Activated naive CD8-positive, alpha-beta T cell treated with anti-CD3 and anti-CD28 coated beads, Interleukin-2, amount 10 ng/mL, durations not matched to agents 7 days and 5 days (primary cell): ENCODE data around the gene ACVR1B. TPM values are rescaled to one million over a fixed set of nuclear protein-coding genes. Genes with fewer than 3 reads are reported as not detected.
A peak's percentile ranks its signal among the peaks of the same experiment; 100 is the strongest.

Experiments used
- ATAC-seq: fragments of 150-1000 bp; cut with Tn5 transposase; one replicate; pipeline ENCODE4 v1.10.0; 2021; ENCODE audit warnings: low read depth, moderate library complexity
- POLR2A ChIA-PET: fragments of 350-600 bp; sonication (Branson Sonifier 250); formaldehyde crosslinking; loops from one replicate; lab custom pipeline; 2021; ENCODE audit warnings: antibody characterized with exemption; lab: Charles Lee
- DNase-seq: peaks from one replicate; pipeline ENCODE4 v3.0.0; 2021
- H3K27ac Mint-ChIP-seq: one replicate; pipeline ENCODE4 v1.8.0; 2022; ENCODE audit warnings: mild to moderate bottlenecking, mixed read lengths
- H3K27me3 Mint-ChIP-seq: one replicate; pipeline ENCODE4 v1.8.0; 2022; ENCODE audit warnings: mild to moderate bottlenecking, moderate library complexity, mixed read lengths
- H3K36me3 Mint-ChIP-seq: one replicate; pipeline ENCODE4 v1.8.0; 2021; ENCODE audit warnings: mild to moderate bottlenecking, mixed read lengths
- H3K4me1 Mint-ChIP-seq: one replicate; pipeline ENCODE4 v1.8.0; 2021; ENCODE audit warnings: mixed read lengths
- H3K4me3 Mint-ChIP-seq: one replicate; pipeline ENCODE4 v1.8.0; 2022; ENCODE audit warnings: mild to moderate bottlenecking, moderate library complexity, mixed read lengths
- H3K9me3 Mint-ChIP-seq: one replicate; pipeline ENCODE4 v1.8.0; 2021; ENCODE audit warnings: mixed read lengths
- total RNA-seq, 2 experiments: library from RNA; stranded (reverse); gene quantifications; one replicate each; pipeline ENCODE4 v1.2.3, GENCODE V29; 2021

ACVR1B gene
- total RNA-seq, 2 experiments from 2014 or later: 9.3 to 10.2 TPM

DNA sequence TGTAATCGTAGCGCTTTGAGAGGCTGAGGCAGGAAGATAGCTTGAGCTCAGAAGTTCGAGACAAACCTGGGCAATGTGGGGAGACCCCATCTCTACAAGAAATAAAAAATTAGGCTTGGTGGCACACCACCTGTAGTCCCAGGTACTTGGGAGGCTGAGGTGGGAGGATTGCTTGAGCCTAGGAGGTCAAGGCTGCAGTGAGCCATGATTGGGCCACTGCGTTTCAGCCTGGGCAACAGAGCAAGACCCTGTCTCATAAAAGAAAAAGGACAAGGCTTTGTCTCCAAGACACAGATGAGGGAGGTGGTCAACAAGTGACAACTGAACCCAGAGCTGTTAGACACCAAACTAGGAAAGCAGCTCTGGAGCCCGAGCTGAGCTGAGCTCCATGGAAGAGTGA, 40.7 kb downstream of the ACVR1B start:
- Mint-ChIP-seq H3K4me1 (peaks cover 7% of the 10 kb centered on the region), H3K4me3 (no peak overlapping the region), H3K9me3 (no peaks in the 10 kb centered on the region), H3K36me3 (peaks cover 2% of the 10 kb centered on the region), H3K27me3 (no peaks in the 10 kb centered on the region), H3K27ac (no peak overlapping the region)
- ATAC-seq: no peak
- no peak for DNase-seq
- POLR2A ChIA-PET: interaction anchor here (0.6 to 7.4 kb wide), 3 partner anchors 15 to 1727 kb away, joined by 4 to 64 read pairs (median 7); partner anchors contain the start of gene TAMALIN

DNA sequence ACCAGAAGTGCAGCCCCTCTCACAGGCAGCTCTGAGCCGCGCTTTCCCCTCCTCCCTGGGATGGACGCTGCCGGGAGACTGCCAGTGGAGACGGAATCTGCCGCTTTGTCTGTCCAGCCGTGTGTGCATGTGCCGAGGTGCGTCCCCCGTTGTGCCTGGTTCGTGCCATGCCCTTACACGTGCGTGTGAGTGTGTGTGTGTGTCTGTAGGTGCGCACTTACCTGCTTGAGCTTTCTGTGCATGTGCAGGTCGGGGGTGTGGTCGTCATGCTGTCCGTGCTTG, 43.0 kb downstream of the ACVR1B start:
- peaks cover 2% of the 10 kb centered on the region for H3K36me3 Mint-ChIP-seq
- H3K9me3 Mint-ChIP-seq: no peaks in the 10 kb centered on the region
- no peak for DNase-seq
- POLR2A ChIA-PET: interaction anchor here (7.4 kb wide), 1 partner anchor 28 kb away, joined by 64 read pairs; no protein-coding TSS in a partner anchor
- peaks cover 10% of the 10 kb centered on the region for H3K4me1 Mint-ChIP-seq
- no peaks in the 10 kb centered on the region for H3K27me3 Mint-ChIP-seq
- no peak overlapping the region for H3K27ac Mint-ChIP-seq
- no peak for ATAC-seq
- no peak overlapping the region for H3K4me3 Mint-ChIP-seq

DNA sequence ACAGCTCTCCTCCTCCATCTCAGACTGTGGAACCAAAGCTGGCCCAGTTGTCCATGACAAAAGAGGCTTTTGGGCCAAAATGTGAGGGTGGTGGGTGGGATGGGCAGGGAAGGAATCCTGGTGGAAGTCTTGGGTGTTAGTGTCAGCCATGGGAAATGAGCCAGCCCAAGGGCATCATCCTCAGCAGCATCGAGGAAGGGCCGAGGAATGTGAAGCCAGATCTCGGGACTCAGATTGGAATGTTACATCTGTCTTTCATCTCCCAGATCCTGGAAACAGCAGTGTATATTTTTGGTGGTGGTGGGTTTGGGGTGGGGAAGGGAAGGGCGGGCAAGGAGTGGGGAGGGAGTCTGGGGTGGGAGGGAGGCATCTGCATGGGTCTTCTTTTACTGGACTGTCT, 43.5 kb downstream of the ACVR1B start:
- Mint-ChIP-seq H3K9me3 (no peaks in the 10 kb centered on the region), H3K27ac (no peak overlapping the region), H3K36me3 (peaks cover 2% of the 10 kb centered on the region), H3K4me1 (peaks cover 10% of the 10 kb centered on the region), H3K4me3 (no peak overlapping the region), H3K27me3 (no peaks in the 10 kb centered on the region)
- POLR2A ChIA-PET: interaction anchor here (7.4 kb wide), 1 partner anchor 27 kb away, joined by 64 read pairs; no protein-coding TSS in a partner anchor
- DNase-seq: no peak
- ATAC-seq: no peak

DNA sequence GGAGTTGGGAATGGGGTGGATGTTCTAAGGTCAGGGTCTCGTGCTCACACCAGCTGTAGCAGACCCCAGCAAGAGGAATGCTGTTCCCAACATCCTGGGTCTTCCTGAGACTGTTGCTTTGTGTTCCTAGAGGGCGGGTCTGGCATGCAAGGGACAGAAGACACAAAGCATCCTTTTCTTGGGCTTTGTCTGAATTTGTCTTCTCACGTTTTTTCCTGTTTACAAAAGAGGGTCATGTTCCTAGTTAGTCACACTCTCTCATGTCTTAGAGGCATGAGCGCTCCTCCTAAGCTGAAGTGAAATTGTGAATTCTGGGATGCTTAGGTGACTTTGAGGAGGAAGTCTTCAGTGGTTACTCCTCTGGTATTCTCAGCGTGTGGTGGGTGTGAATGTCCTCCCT, 45.6 kb downstream of the ACVR1B start:
- no peak overlapping the region for H3K27ac Mint-ChIP-seq
- ATAC-seq (no peak), DNase-seq (no peak)
- H3K27me3 Mint-ChIP-seq: no peaks in the 10 kb centered on the region
- H3K9me3 Mint-ChIP-seq: no peaks in the 10 kb centered on the region
- H3K4me1 Mint-ChIP-seq: peaks cover 10% of the 10 kb centered on the region
- no peak overlapping the region for H3K4me3 Mint-ChIP-seq
- peaks cover 5% of the 10 kb centered on the region for H3K36me3 Mint-ChIP-seq
- POLR2A ChIA-PET: interaction anchor here (0.6 kb wide), 1 partner anchor 9 kb away, joined by 3 read pairs; the partner anchor contains the start of gene TAMALIN

DNA sequence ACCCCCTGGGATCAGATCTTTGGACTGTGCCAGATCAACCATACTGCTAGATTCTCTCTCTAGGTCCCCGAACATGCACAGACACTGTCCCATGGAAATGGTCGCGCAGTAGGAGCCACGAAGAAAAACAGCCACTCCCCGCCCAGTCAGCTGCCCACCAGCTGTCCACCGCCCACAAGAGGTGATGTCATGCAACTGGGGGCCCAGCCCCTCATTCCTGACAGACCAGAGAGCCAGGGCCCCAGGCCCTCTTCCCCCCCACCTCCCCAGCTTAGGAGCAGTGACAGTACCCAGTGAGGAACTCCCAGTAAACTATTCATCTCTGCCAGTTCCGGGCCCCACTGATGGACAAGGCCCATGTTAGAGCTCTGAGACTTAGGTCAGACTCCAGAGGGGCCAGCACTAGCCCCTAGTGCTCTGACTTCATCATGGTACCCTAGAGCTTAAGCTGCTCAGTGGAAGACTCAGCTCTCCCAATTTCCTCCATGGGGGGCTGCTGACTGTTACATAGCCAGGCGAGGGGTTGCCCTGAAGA, 51.6 kb downstream of the ACVR1B start:
- H3K27ac Mint-ChIP-seq: no peak overlapping the region
- H3K4me1 Mint-ChIP-seq: peaks cover 19% of the 10 kb centered on the region
- no peak overlapping the region for H3K4me3 Mint-ChIP-seq
- H3K27me3 Mint-ChIP-seq: peaks cover 8% of the 10 kb centered on the region
- ATAC-seq: no peak
- POLR2A ChIA-PET: interaction anchor here (1.5 to 8.5 kb wide), 2 partner anchors 15 to 18 kb away, joined by 3 to 155 read pairs; no protein-coding TSS in a partner anchor
- no peak for DNase-seq
- peaks cover 3% of the 10 kb centered on the region for H3K36me3 Mint-ChIP-seq
- H3K9me3 Mint-ChIP-seq: no peaks in the 10 kb centered on the region

DNA sequence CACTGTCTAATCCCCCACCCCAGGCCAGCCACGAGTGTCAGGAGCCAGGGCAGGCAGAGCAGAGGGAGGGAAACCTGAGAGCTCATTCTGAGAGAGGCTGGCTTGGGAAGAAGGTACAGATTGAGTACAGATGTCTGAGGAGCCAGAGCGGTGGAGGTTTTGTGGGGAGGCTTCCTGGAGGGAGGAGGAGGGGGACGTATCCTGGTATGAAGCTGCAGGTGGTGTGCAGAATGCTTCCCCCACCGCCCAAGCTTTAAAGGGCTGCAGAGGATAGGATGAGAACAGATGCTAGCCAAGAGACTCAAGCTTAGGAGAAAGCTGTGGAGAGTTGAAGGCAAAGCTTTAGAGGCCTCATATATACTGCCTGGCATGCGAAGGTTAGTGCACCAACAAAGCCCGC, 52.1 kb downstream of the ACVR1B start:
- POLR2A ChIA-PET: interaction anchor here (0.5 to 8.5 kb wide), 3 partner anchors 15 to 105 kb away, joined by 3 to 155 read pairs (median 4); no protein-coding TSS in a partner anchor

DNA sequence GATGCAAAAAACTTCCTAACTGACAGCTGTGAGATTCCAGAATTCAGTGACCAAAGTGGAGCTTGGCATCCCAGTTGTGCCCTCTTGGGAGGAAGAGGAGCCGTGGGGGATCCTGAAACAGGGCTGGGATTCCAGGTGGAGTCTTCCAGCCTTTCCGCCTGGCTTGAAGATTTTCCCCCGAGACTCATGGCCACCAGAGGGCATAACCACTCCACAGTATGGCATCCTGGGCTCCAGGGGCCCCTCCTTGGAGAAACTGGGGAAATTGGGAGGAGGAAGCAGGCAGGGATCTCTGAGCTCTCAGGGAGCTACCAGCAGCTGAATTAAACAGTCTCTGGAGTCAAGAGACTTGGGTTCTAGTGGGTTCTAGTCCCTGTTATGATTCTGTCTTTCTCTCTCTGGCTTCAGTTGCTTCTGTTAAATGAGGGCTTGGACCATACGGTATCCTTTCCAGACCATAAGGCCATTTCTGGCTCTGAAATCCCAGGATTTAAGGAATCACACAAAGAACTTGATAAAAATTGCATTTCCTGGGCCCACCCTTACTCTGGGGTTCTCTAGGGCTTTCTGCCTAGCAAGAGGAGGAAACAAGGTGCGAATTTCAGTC, 52.6 kb downstream of the ACVR1B start:
- Mint-ChIP-seq H3K4me3 (no peak overlapping the region), H3K9me3 (no peaks in the 10 kb centered on the region), H3K27ac (no peak overlapping the region), H3K27me3 (peaks cover 8% of the 10 kb centered on the region), H3K36me3 (peaks cover 5% of the 10 kb centered on the region), H3K4me1 (peaks cover 24% of the 10 kb centered on the region)
- ATAC-seq (no peak), DNase-seq (no peak)
- POLR2A ChIA-PET: interaction anchor here (0.5 to 8.5 kb wide), 3 partner anchors 16 to 105 kb away, joined by 3 to 155 read pairs (median 4); no protein-coding TSS in a partner anchor

More for the DNA sequence above, 52.1 kb downstream of the ACVR1B start:
- DNase-seq (no peak), ATAC-seq (no peak)
- Mint-ChIP-seq H3K36me3 (peaks cover 5% of the 10 kb centered on the region), H3K27me3 (peaks cover 8% of the 10 kb centered on the region), H3K4me1 (peaks cover 22% of the 10 kb centered on the region), H3K4me3 (no peak overlapping the region), H3K27ac (no peak overlapping the region), H3K9me3 (no peaks in the 10 kb centered on the region)

DNA sequence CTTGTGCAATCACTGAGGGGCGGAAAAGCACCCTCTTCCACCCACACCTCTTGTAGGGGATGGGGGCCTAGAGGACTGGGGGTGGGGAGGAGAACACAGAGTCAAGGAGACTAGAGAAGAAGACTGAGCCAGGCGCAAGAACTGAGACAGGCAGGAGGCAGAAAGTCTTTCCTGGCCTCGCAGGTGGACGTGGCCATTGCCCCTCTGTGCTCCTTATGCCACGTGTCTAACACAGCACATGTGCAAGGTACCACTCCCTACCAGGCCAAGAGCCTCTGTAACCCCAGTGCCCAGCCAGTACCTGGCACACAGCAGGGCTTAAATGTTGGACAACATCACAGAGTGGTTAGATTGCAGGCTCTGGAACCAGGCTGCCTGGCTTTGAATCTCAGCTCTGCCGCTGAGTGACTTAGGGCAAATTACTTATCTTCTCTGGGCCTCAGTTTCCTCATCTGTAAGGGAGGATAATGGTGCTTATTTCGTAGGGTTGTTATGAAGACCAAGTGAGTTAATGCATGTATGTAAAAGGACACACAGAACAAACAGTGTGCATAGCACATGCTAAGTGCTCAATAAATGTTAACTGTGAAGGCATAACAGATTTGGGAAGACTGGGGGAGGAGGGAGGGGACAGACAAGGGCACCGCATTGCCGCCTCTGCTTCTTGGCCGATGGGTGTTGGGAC, 53.9 kb downstream of the ACVR1B start:
- DNase-seq (no peak), ATAC-seq (no peak)
- H3K27me3 Mint-ChIP-seq: peaks cover 8% of the 10 kb centered on the region
- no peak overlapping the region for H3K4me3 Mint-ChIP-seq
- peaks cover 21% of the 10 kb centered on the region for H3K4me1 Mint-ChIP-seq
- H3K27ac Mint-ChIP-seq: no peak overlapping the region
- POLR2A ChIA-PET: interaction anchor here (1.2 to 8.5 kb wide), 2 partner anchors 16 to 184 kb away, joined by 3 to 155 read pairs; no protein-coding TSS in a partner anchor
- H3K36me3 Mint-ChIP-seq: peaks cover 4% of the 10 kb centered on the region
- no peaks in the 10 kb centered on the region for H3K9me3 Mint-ChIP-seq

DNA sequence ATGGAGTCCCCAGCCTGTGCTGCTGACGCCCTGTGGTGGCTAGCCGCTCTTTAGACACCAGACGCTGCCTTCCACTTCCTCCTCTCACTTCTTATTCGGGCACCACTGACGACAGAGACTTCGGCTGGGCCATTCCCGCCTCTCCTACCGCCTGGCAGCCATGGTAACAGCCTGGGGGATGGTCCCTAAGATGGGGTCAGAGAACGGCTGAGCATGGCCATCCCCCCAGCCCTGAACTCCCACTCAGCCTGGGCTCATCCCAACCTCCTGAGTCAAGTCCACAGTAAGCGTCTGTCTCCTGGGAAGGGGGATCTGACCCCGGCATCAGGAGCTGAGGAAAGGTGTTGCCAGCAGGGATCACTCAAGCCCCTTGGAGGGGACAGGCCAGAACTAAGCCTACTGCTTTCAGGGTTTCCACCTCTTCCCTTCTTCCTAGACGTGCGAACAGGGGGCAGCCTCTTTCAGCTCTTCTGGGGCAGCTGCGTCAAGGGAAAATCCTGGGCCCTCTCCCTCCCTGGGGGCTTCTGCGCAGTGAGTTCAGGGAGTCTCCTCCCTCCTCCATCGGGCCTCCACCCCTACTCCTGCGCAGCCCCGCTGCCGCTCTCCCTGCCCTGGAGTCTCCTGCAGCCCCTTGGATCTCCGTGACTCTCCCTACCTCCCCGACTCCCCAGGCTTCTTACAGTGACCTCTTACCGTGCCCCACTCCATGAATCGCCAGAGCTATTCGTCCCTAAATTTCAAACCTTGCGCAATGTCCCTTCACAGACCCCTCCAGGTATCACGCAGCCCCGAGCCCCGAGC, 54.6 kb downstream of the ACVR1B start:
- peak overlapping the region; percentile 86 for H3K4me3 Mint-ChIP-seq
- no peak for ATAC-seq
- peak overlapping the region; percentile 82 for H3K27ac Mint-ChIP-seq
- H3K36me3 Mint-ChIP-seq: peaks cover 2% of the 10 kb centered on the region
- H3K4me1 Mint-ChIP-seq: peaks cover 21% of the 10 kb centered on the region
- H3K9me3 Mint-ChIP-seq: no peaks in the 10 kb centered on the region
- peaks cover 8% of the 10 kb centered on the region for H3K27me3 Mint-ChIP-seq
- no peak for DNase-seq
- POLR2A ChIA-PET: interaction anchor here (0.7 to 8.5 kb wide), 6 partner anchors 9 to 185 kb away, joined by 3 to 155 read pairs (median 4); partner anchors contain the start of gene ATG101

DNA sequence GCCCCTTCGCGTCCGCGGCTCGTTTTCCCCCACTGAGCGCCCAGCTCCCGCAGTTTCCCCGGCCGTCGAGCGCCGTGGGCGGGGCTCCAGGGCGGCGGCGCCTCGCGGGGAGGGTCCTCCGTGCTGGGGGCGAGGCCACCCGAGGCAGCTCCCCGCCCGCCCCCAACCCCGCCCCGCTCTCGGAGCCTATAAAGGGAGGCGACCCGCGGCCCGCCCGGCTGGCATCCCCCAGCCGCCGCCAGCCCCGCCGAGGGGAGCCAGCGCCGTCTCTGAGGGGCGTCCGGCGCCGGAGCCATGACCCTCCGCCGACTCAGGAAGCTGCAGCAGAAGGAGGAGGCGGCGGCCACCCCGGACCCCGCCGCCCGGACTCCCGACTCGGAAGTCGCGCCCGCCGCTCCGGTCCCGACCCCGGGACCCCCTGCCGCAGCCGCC, 55.2 kb downstream of the ACVR1B start, which contains the start of gene TAMALIN:
TAMALIN (plus strand) TSS at position 221 of the 432 bp plus-strand sequence; CDS start at position 295, 74 bp downstream.
- Mint-ChIP-seq H3K27ac (peak within 1 kb of the TSS; percentile 82), H3K27me3 (peaks cover 8% of the 10 kb centered on the region), H3K4me1 (peaks cover 21% of the 10 kb centered on the region), H3K4me3 (peak within 1 kb of the TSS; percentile 91), H3K36me3 (peaks cover 2% of the 10 kb centered on the region), H3K9me3 (no peaks in the 10 kb centered on the region)
- POLR2A ChIA-PET: interaction anchor here (0.7 to 8.5 kb wide), 7 partner anchors 10 to 186 kb away, joined by 3 to 155 read pairs (median 4); partner anchors contain the start of gene ATG101
- DNase-seq (peak; percentile 88), ATAC-seq (peak; percentile 59)

DNA sequence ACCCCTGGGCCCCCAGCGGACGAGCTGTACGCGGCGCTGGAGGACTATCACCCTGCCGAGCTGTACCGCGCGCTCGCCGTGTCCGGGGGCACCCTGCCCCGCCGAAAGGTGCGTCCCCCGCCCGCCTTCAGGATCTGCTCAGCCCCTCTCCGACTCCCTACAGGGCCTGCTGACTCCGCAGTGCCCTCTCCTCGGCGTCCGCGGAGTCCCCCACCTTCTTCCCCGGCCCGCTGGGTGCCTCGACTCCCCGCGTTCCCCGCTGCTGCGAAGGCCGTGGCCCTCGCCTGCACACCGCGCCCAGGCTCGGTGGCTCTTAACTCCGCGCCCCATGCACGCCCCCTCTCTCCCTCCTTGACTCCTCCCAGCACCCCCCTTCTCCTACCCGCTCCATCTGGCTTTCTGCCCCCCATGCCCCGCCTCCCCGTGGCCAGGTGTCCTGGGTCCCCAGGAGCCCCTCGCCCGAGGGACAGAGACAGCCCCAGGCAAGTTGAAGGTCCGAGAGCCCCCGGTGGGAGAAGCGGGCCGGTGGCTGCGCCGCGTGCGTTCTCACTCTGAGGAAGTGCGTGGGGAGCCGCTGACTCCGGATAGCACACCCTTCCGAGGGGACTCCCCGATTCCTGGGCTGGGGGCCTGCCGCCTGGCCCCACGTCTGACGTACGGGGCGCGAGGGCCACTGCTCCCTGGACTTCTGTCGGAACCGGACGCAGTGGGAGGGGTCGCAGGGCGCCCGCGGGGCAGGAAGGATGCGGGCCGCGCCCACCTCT, 55.8 kb downstream of the ACVR1B start:
- POLR2A ChIA-PET: interaction anchor here (0.9 to 8.5 kb wide), 5 partner anchors 11 to 63 kb away, joined by 3 to 155 read pairs (median 4); partner anchors contain the start of gene ATG101
- peaks cover 21% of the 10 kb centered on the region for H3K4me1 Mint-ChIP-seq
- peaks cover 8% of the 10 kb centered on the region for H3K27me3 Mint-ChIP-seq

More for the DNA sequence above, 55.8 kb downstream of the ACVR1B start:
- peak; percentile 53 for ATAC-seq
- peak; percentile 68 for DNase-seq
- H3K27ac Mint-ChIP-seq: peak overlapping the region; percentile 79
- H3K36me3 Mint-ChIP-seq: peaks cover 5% of the 10 kb centered on the region
- H3K4me3 Mint-ChIP-seq: peak overlapping the region; percentile 91
- no peaks in the 10 kb centered on the region for H3K9me3 Mint-ChIP-seq
